Endometrium (tissue), 2 donors: Measurements from ENCODE around the gene HOXD4.

Experiments
- FAIRE-seq: peaks from 2 replicates; lab custom pipeline; 2012; peaks lifted over from hg19 to GRCh38; lab: Jason Lieb, UNC
- donor health status: control.
- donor health status: control.

Gene HOXD4

GRCh38 chr2:176156807-176157498 lies 5.6 kb downstream of the HOXD4 start, which contains the start of gene HOXD3:
TSS of gene HOXD3 (plus strand) at chr2:176157307. CDS start at chr2:176169115, 11,808 bp downstream.
- FAIRE-seq = no peak

- FAIRE-seq = no peak
Measured at GRCh38 chr2:176157499-176158185, 6.3 kb downstream of the HOXD4 start.

- no peak for FAIRE-seq
Measured at GRCh38 chr2:176158186-176158591, 6.8 kb downstream of the HOXD4 start.

GRCh38 chr2:176158855-176159662 lies 7.7 kb downstream of the HOXD4 start:
- FAIRE-seq = no peak

GRCh38 chr2:176159663-176160250 lies 8.4 kb downstream of the HOXD4 start:
- no peak for FAIRE-seq

- FAIRE-seq = no peak
Measured at GRCh38 chr2:176160251-176160985, 9.1 kb downstream of the HOXD4 start.

GRCh38 chr2:176160986-176161824 lies 9.9 kb downstream of the HOXD4 start:
- FAIRE-seq = no peak

- no peak for FAIRE-seq
Measured at GRCh38 chr2:176161825-176162626, 10.7 kb downstream of the HOXD4 start.

- FAIRE-seq = no peak
Measured at GRCh38 chr2:176162911-176163671, 11.7 kb downstream of the HOXD4 start.

GRCh38 chr2:176163672-176164056 lies 12.3 kb downstream of the HOXD4 start:
- no peak for FAIRE-seq

GRCh38 chr2:176164201-176164600 lies 12.9 kb downstream of the HOXD4 start:
- no peak for FAIRE-seq

- no peak for FAIRE-seq
Measured at GRCh38 chr2:176164611-176165369, 13.4 kb downstream of the HOXD4 start.

GRCh38 chr2:176165370-176166050 lies 14.2 kb downstream of the HOXD4 start:
- no peak for FAIRE-seq

- FAIRE-seq = no peak
Measured at GRCh38 chr2:176166272-176166671, 14.9 kb downstream of the HOXD4 start.

GRCh38 chr2:176167398-176167797 lies 16.0 kb downstream of the HOXD4 start:
- no peak for FAIRE-seq

GRCh38 chr2:176169181-176169580 lies 17.8 kb downstream of the HOXD4 start:
- no peak for FAIRE-seq

GRCh38 chr2:176169711-176170110 lies 18.4 kb downstream of the HOXD4 start:
- no peak for FAIRE-seq
